H1 (cell line): ENCODE results near the gene MROH2A. TPM values are rescaled to one million over a fixed set of nuclear protein-coding genes. Genes with fewer than 3 reads are reported as not detected.

Experiments used
- HDAC6 ChIP-seq: IDR thresholded peaks from one replicate; pipeline ENCODE4 v1.7.1; 2012; ENCODE audit warnings: low read depth, mild to moderate bottlenecking, inconsistent platforms, low read length, moderate library complexity
- KDM1A ChIP-seq: fragments of 200-600, 300-600 bp; sonication (generic); IDR thresholded peaks from 2 replicates; pipeline ENCODE4 v1.7.1; 2016; ENCODE audit warnings: mild to moderate bottlenecking, low read length, borderline replicate concordance
- PHF8 ChIP-seq: fragments of 200-600 bp; sonication (generic); conservative IDR thresholded peaks from 2 replicates; pipeline ENCODE4 v1.7.1; 2012; ENCODE audit warnings: low read depth, mild to moderate bottlenecking, inconsistent platforms, low read length, moderate library complexity
- SIN3A ChIP-seq, 2 experiments: IDR thresholded peaks in 1 of 2; conservative IDR thresholded peaks in 1 of 2; 2 replicates each; pipeline ENCODE4 v1.6.1; 2011 to 2012; ENCODE audit warnings: low read length in 2 of 2, improper control_type of control experiment in 1 of 2, low read depth in 1 of 2, mild to moderate bottlenecking in 1 of 2
- SP1 ChIP-seq: IDR thresholded peaks from 2 replicates; pipeline ENCODE4 v1.6.1; 2011; ENCODE audit warnings: low read depth, low read length
- TAF7 ChIP-seq: optimal IDR thresholded peaks from 2 replicates; pipeline ENCODE3; 2011; ENCODE audit warnings: low read depth, mild to moderate bottlenecking, inconsistent platforms, low read length, moderate library complexity, borderline replicate concordance
- TEAD4 ChIP-seq: IDR thresholded peaks from 2 replicates; pipeline ENCODE4 v1.6.1; 2012; ENCODE audit warnings: low read depth, low read length, inconsistent platforms, mixed read lengths
- polyA plus RNA-seq, 7 experiments: library from polyadenylated mRNA; depleted of rRNA in 3 of 7; stranded (reverse) in 5 of 7; unstranded in 2 of 7; fragments of >200 nt in 5 of 7; fragments of 200-250 nt in 2 of 7; gene quantifications; 1 replicate in 5 of 7; 2 replicates in 1 of 7; 4 replicates in 1 of 7; pipeline versions ENCODE4 v1.2.1 to v1.2.3, GENCODE V29; 2011 to 2013; ENCODE audit warnings: missing spikeins in 2 of 7, mixed read lengths in 2 of 7
- total RNA-seq: library from RNA; stranded (reverse); fragmentation: NEBNext Ultra II Directional; extraction: Animal tissue kit (Norgen Biotek cat#: 25700); gene quantifications from 2 replicates; pipeline ENCODE4 v1.2.1, GENCODE V29; 2021

MROH2A gene
- total and polyA plus RNA-seq, 2 of the 8 experiments (the other 6 are each of a cell fraction or from before 2014, with no cell fraction given), result not detected

DNA sequence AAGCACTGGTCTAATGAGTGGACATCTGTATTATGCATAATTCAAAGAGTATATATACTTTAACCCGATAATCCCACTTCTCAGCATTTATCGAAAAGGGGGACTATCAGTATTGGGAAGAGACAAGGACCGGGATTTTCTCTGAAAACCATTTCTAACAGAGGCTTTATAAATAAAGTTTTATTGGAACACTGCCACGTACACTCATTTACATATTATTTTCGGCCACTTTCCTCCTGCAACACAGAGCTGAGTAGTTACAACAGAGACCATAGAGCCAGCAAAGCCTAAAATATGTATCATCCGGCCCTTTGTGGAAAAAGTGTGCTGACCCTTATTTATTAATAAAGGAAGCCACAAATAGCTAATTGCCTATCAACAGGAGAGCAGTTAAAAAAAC, 73.0 kb downstream of the MROH2A start (continued):
- TF ChIP-seq KDM1A (no peak), TEAD4 (no peak), HDAC6 (no peak), TAF7 (no peak), SIN3A (conservative IDR thresholded peaks at IDR 0.05 in 1 of 2, IDR thresholded peaks at IDR 0.05 in 1 of 2; ENCODE audit: low read depth in 1 of 2, low read length in 2 of 2) (no peak), PHF8 (no peak), SP1 (no peak)
